Endothelial cell of umbilical vein (primary cell): Measurements from ENCODE around the gene MAP3K4. TPM values are rescaled to one million over a fixed set of nuclear protein-coding genes. Genes with fewer than 3 reads are reported as not detected.

Experiments used
- BruUV-seq: library from RNA; stranded (reverse); fragments of 400-500 nt; replicated peaks from 2 replicates; lab custom pipeline; 2021; lab: Mats Ljungman, UMichigan
- CTCF ChIA-PET: fragments of 300-600, 350-600 bp; sonication (Branson Sonifier 250); formaldehyde crosslinking; loops from one replicate; lab custom pipeline; 2021; ENCODE audit warnings: antibody characterized with exemption, inconsistent platforms; lab: Charles Lee
- POLR2A ChIA-PET: fragments of 300-600, 350-600 bp; sonication (Branson Sonifier 250); formaldehyde crosslinking; loops from one replicate; lab custom pipeline; 2021; ENCODE audit warnings: antibody characterized with exemption, inconsistent platforms; lab: Charles Lee
- DNase-seq: peaks from one replicate; pipeline ENCODE4 v3.0.0-alpha.2; 2011; ENCODE audit warnings: low read depth, low spot score
- FAIRE-seq: peaks from 2 replicates; lab custom pipeline; 2011; peaks lifted over from hg19 to GRCh38; lab: Jason Lieb, UNC
- H2AFZ ChIP-seq: 2 replicates; pipeline ENCODE4 v1.6.0; 2012; ENCODE audit warnings: low read depth, low read length, control low read depth, inconsistent platforms
- H3K27ac ChIP-seq: 2 replicates; pipeline ENCODE4 v1.5.1; 2011; ENCODE audit warnings: low read depth, mild to moderate bottlenecking, control low read depth, low read length, moderate library complexity; ENCODE audit not compliant: insufficient read depth
- H3K27me3 ChIP-seq, 2 experiments: 2 replicates each; pipeline versions ENCODE4 v1.6.0 to v1.6.1; 2011; ENCODE audit warnings: low read length in 2 of 2, mixed read lengths in 1 of 2; ENCODE audit not compliant: control insufficient read depth in 2 of 2, insufficient read depth in 2 of 2
- H3K36me3 ChIP-seq, 2 experiments: 2 replicates in 1 of 2; 3 replicates in 1 of 2; pipeline ENCODE4 v1.5.1; 2011; ENCODE audit warnings: low read length in 2 of 2, mild to moderate bottlenecking in 1 of 2, moderate library complexity in 1 of 2; ENCODE audit not compliant: control insufficient read depth in 2 of 2, insufficient read depth in 2 of 2; ENCODE audit errors: extremely low read depth in 1 of 2
- H3K4me1 ChIP-seq: 3 replicates; pipeline ENCODE4 v1.5.1; 2011; ENCODE audit warnings: mild to moderate bottlenecking, low read length; ENCODE audit not compliant: control insufficient read depth, insufficient read depth; ENCODE audit errors: extremely low read depth
- H3K4me2 ChIP-seq: 2 replicates; pipeline ENCODE4 v1.6.1; 2011; ENCODE audit warnings: low read length, control low read depth, mixed read lengths; ENCODE audit not compliant: insufficient read depth
- H3K4me3 ChIP-seq, 3 experiments: fragments of 200-600 bp in 1 of 3; sonication (generic), shearing (Covaris generic) in 1 of 3; replicated peaks in 1 of 3; 2 replicates each; pipeline ENCODE4 v1.5.1; 2011 to 2016; ENCODE audit warnings: control low read depth in 3 of 3, low read length in 3 of 3, mild to moderate bottlenecking in 2 of 3, inconsistent platforms in 1 of 3, low read depth in 1 of 3, moderate library complexity in 1 of 3; ENCODE audit not compliant: insufficient read depth in 1 of 3
- H3K79me2 ChIP-seq: 2 replicates; pipeline ENCODE4 v1.6.0; 2012; ENCODE audit warnings: low read length, inconsistent platforms; ENCODE audit not compliant: control insufficient read depth, insufficient read depth
- H3K9ac ChIP-seq: replicated peaks from 2 replicates; pipeline ENCODE3; 2011; ENCODE audit warnings: low read length, control low read depth; ENCODE audit not compliant: insufficient read depth; ENCODE audit errors: extremely low read depth
- H3K9me1 ChIP-seq: replicated peaks from 3 replicates; pipeline ENCODE4 v1.6.0; 2011; ENCODE audit warnings: mild to moderate bottlenecking, low read length; ENCODE audit not compliant: control insufficient read depth, insufficient read depth; ENCODE audit errors: extremely low read depth
- H3K9me3 ChIP-seq: replicated peaks from 2 replicates; pipeline ENCODE4 v1.5.1; 2012; ENCODE audit warnings: low read length, inconsistent platforms; ENCODE audit not compliant: control insufficient read depth, insufficient read depth
- H4K20me1 ChIP-seq: replicated peaks from 2 replicates; pipeline ENCODE3; 2011; ENCODE audit warnings: mild to moderate bottlenecking, low read length; ENCODE audit not compliant: control insufficient read depth, insufficient read depth; ENCODE audit errors: extremely low read depth
- CTCF ChIP-seq, 2 donors: IDR thresholded peaks; 1 replicate in 1 of 2; 2 replicates in 1 of 2; pipeline ENCODE4 v1.5.1; 2011; ENCODE audit warnings: low read length in 2 of 2, mild to moderate bottlenecking in 2 of 2, moderate library complexity in 2 of 2, control low read depth in 1 of 2, inconsistent platforms in 1 of 2, low read depth in 1 of 2; ENCODE audit not compliant: insufficient read depth in 1 of 2; ENCODE audit errors: extremely low read depth in 1 of 2
- EZH2 ChIP-seq: IDR thresholded peaks from 2 replicates; pipeline ENCODE4 v1.6.1; 2012; ENCODE audit warnings: borderline replicate concordance, low read depth, mild to moderate bottlenecking, moderate library complexity, low read length, inconsistent platforms; ENCODE audit not compliant: severe bottlenecking
- FOS ChIP-seq: IDR thresholded peaks from 2 replicates; pipeline ENCODE4 v1.6.1; 2011; ENCODE audit warnings: mild to moderate bottlenecking, low read length, moderate library complexity, borderline replicate concordance; ENCODE audit not compliant: insufficient read depth
- GATA2 ChIP-seq: IDR thresholded peaks from 2 replicates; pipeline ENCODE4 v1.7.0; 2011; ENCODE audit warnings: low read depth, mild to moderate bottlenecking, moderate library complexity, mixed read lengths, low read length; ENCODE audit not compliant: insufficient read length, insufficient read depth
- JUN ChIP-seq: IDR thresholded peaks from 2 replicates; pipeline ENCODE4 v1.6.1; 2011; ENCODE audit warnings: borderline replicate concordance, low read depth; ENCODE audit not compliant: insufficient read length, insufficient read depth
- MAX ChIP-seq: IDR thresholded peaks from 2 replicates; pipeline ENCODE4 v1.6.1; 2011; ENCODE audit not compliant: insufficient read depth, insufficient read length
- MYC ChIP-seq: IDR thresholded peaks from one replicate; pipeline ENCODE4 v1.6.1; 2011; ENCODE audit warnings: mild to moderate bottlenecking, low read depth, low read length
- POLR2A ChIP-seq: IDR thresholded peaks from 2 replicates; pipeline ENCODE4 v1.6.1; 2012; ENCODE audit warnings: low read depth, mild to moderate bottlenecking, control low read depth, low read length
- POLR2AphosphoS5 ChIP-seq: IDR thresholded peaks from 2 replicates; pipeline ENCODE4 v1.6.1; 2012; ENCODE audit warnings: low read depth, mild to moderate bottlenecking, control low read depth, low read length, moderate library complexity; ENCODE audit not compliant: insufficient read depth
- dilution Hi-C: fragments of 300-500 bp; cut with MboI; formaldehyde crosslinking; loops from one replicate; pipeline ENCODE4 v1.15.0; 2019; ENCODE audit warnings: low sequenced_read_pairs; ENCODE audit not compliant: extremely low pct_ligation_motif_present
- intact Hi-C: fragments of 100-400 bp; cut with micrococcal nuclease; formaldehyde crosslinking; loops from one replicate; pipeline ENCODE4 v1.10.0; 2022
- polyA plus RNA-seq, 4 experiments: library from polyadenylated mRNA; depleted of rRNA in 3 of 4; stranded (reverse) in 3 of 4; unstranded in 1 of 4; fragments of >200 nt; gene quantifications; 2 replicates each; pipeline versions ENCODE4 v1.2.1 to v1.2.3, GENCODE V29; 2011 to 2012; ENCODE audit warnings: missing spikeins in 1 of 4
- total RNA-seq: library from RNA; stranded (reverse); gene quantifications from 2 replicates; pipeline ENCODE4 v1.2.3, GENCODE V29; 2021

Gene MAP3K4
- total and polyA plus RNA-seq, 2 donors (not counting 3 experiments of a cell fraction or from before 2014, with no cell fraction given) = 10.8 to 42.3 TPM

GRCh38 chr6:161011492-161012480, 20.2 kb downstream of the MAP3K4 start:
- POLR2A ChIA-PET = interaction anchor here (1.1 kb wide), 1 partner anchor 19 kb away, joined by 3 read pairs; no protein-coding TSS in a partner anchor
- peak overlapping the region; percentile 22 for H3K4me2 ChIP-seq

More at GRCh38 chr6:161011492-161012480, 20.2 kb downstream of the MAP3K4 start:
- TF ChIP-seq EZH2 (no peak), FOS (no peak), POLR2A (no peak), JUN (no peak), GATA2 (no peak), POLR2AphosphoS5 (no peak), CTCF (IDR thresholded peaks at IDR 0.05; ENCODE audit: extremely low read depth in 1 of 2, insufficient read depth in 1 of 2, low read depth in 1 of 2, low read length in 2 of 2) (no peak), MYC (no peak), MAX (no peak)
- Histone ChIP-seq H3K36me3 (no peaks in the 10 kb centered on the region), H3K27me3 (no peaks in the 10 kb centered on the region), H3K27ac (no peak overlapping the region), H3K9me1 (no peaks in the 10 kb centered on the region), H2AFZ (peak overlapping the region; percentile 17), H3K9ac (no peak overlapping the region), H3K9me3 (no peaks in the 10 kb centered on the region), H3K4me3 (no peak overlapping the region), H4K20me1 (peaks cover 6% of the 10 kb centered on the region), H3K79me2 (peaks cover 64% of the 10 kb centered on the region), H3K4me1 (peaks cover 8% of the 10 kb centered on the region)
- dilution Hi-C loops (no loop called here), intact Hi-C loops (loop anchor here (2.0 kb wide), 1 partner anchor 19 kb away; no protein-coding TSS in a partner anchor)
- DNase-seq (peak; percentile 73), FAIRE-seq (peak; percentile 58)
- no TSS peak for BruUV-seq
- CTCF ChIA-PET = interaction anchor here (1.0 to 3.3 kb wide), 8 partner anchors 11 to 359 kb away, joined by 3 to 21 read pairs (median 4); partner anchors contain the start of genes AGPAT4 and MAP3K4
